Urinary bladder (tissue), 4 donors: ENCODE measurements around the gene CYB5RL. TPM values are rescaled to one million over a fixed set of nuclear protein-coding genes. Genes with fewer than 3 reads are reported as not detected.
"Not testable (repeated sequence)": the region's sequence is repeated elsewhere in the genome, so short reads cannot be mapped to it uniquely, and the experiment has no call there.

Experiments used
- DNase-seq: peaks from one replicate; pipeline ENCODE4 v3.0.0-alpha.2; 2015; ENCODE audit errors: extremely low spot score
- H3K27ac ChIP-seq: one replicate; pipeline ENCODE4 v1.5.1; 2013; ENCODE audit warnings: low read depth, mild to moderate bottlenecking, moderate library complexity
- H3K36me3 ChIP-seq: one replicate; pipeline ENCODE4 v1.6.1; 2013; ENCODE audit warnings: mild to moderate bottlenecking, moderate library complexity; ENCODE audit not compliant: insufficient read depth
- H3K4me1 ChIP-seq: one replicate; pipeline ENCODE4 v1.6.1; 2013; ENCODE audit warnings: mild to moderate bottlenecking, moderate library complexity; ENCODE audit not compliant: insufficient read depth
- H3K4me3 ChIP-seq: one replicate; pipeline ENCODE4 v1.5.1; 2013; ENCODE audit warnings: low read depth, low read length
- WGBS: extraction: QIAGEN DNeasy Blood & Tissue Kit; methylation state at CpG from one replicate; pipeline ENCODE4 v1.1.7; 2013; 5-methylcytosine and 5-hydroxymethylcytosine counted together
- polyA plus RNA-seq: library from polyadenylated mRNA; stranded (reverse); fragments of 200-250 nt; gene quantifications from one replicate; pipeline ENCODE4 v1.2.3, GENCODE V29; 2013
- total RNA-seq: library from RNA; depleted of rRNA; stranded (reverse); fragments of >200 nt; gene quantifications from one replicate; pipeline ENCODE4 v1.2.3, GENCODE V29; 2014
- donor health status: healthy with polysubstance abuse.
- donor health status: healthy.

CYB5RL gene
- total and polyA plus RNA-seq, 2 donors, result 3.8 to 6.6 TPM

GRCh38 chr1:54234284-54234683, 34.5 kb upstream of the CYB5RL start:
- no peak for DNase-seq
- no peaks in the 10 kb centered on the region for H3K4me1 ChIP-seq
- peaks cover 2% of the 10 kb centered on the region for H3K36me3 ChIP-seq
- 84% methylated on average over 2 of the region's 2 CpGs for WGBS
- no peak overlapping the region for H3K4me3 ChIP-seq
- H3K27ac ChIP-seq, result no peak overlapping the region

DNA sequence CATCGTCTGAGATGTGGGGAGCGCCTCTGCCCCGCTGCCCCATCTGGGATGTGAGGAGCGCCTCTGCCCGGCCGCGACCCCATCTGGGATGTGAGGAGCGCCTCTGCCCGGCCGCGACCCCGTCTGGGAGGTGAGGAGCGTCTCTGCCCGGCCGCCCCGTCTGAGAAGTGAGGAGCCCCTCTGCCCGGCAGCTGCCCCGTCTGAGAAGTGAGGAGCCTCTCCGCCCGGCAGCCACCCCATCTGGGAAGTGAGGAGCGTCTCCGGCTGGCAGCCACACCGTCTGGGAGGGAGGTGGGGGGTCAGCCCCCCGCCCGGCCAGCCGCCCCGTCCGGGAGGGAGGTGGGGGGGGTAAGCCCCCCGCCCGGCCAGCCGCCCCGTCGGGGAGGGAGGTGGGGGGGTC, 33.4 kb upstream of the CYB5RL start:
- WGBS, result 94% methylated on average over 31 of the region's 33 CpGs
- H3K4me3 ChIP-seq, result not testable (repeated sequence)

GRCh38 chr1:54230507-54231339, 30.9 kb upstream of the CYB5RL start:
- Histone ChIP-seq H3K27ac (no peak overlapping the region), H3K4me3 (no peak overlapping the region), H3K4me1 (no peaks in the 10 kb centered on the region), H3K36me3 (no peaks in the 10 kb centered on the region)
- WGBS, result 77% methylated on average over 15 of the region's 15 CpGs
- no peak for DNase-seq

More for the DNA sequence above, 33.4 kb upstream of the CYB5RL start:
- not testable (repeated sequence) for H3K4me1 ChIP-seq, H3K36me3 ChIP-seq, H3K27ac ChIP-seq, DNase-seq

GRCh38 chr1:54229281-54229891, 29.6 kb upstream of the CYB5RL start:
- no peak overlapping the region for H3K27ac ChIP-seq
- no peaks in the 10 kb centered on the region for H3K4me1 ChIP-seq
- DNase-seq, result no peak
- no peak overlapping the region for H3K4me3 ChIP-seq
- no peaks in the 10 kb centered on the region for H3K36me3 ChIP-seq
- 47% methylated on average over 11 of the region's 11 CpGs for WGBS

DNA sequence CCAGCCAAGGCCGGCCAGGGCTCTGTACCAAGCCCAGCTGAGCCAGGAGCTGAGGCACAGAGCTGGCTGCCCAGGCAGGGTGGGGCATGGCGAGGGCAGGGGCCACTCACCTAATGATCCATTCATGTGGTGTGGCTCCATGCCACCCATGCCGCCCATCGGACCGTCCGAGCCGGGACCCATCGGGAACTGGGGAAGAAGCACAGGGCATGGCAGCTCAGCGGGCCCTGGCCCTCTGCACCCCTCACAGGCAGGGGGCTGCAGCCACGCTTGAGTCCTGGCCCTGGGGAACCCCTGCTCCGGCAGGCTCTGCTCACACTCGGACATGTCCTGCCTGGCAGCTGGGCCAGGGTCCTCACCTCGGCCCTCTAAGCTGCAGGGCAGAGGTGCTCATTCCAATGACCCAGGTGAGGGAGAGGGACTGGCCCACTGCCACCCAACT, 28.8 kb upstream of the CYB5RL start:
- no peak for DNase-seq
- H3K4me1 ChIP-seq, result no peaks in the 10 kb centered on the region
- no peaks in the 10 kb centered on the region for H3K36me3 ChIP-seq
- WGBS, result 90% methylated on average over 13 of the region's 13 CpGs
- H3K27ac ChIP-seq, result no peak overlapping the region
- no peak overlapping the region for H3K4me3 ChIP-seq

DNA sequence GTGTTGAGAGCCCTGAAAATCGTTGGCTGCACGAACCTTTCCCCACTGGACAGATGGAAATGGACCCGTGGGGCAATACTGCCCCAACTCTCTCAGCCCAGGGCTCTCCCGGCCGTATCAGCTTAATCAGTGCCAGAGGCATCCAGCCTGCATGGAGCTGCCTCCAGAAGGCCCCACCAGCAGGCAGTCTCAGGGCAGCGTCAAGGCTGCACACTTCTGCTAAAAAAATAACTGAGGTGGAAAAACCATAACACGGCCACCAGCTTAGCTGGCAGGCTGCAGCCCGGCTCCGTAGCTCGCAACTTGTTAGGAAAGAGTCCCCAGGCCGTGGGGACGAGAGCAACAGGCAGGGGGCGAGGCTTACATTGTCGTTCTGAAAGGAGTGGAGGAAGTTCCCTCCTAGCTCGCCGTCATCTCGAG, 28.1 kb upstream of the CYB5RL start:
- Histone ChIP-seq H3K4me3 (no peak overlapping the region), H3K27ac (no peak overlapping the region), H3K36me3 (no peaks in the 10 kb centered on the region), H3K4me1 (no peaks in the 10 kb centered on the region)
- 69% methylated on average over 17 of the region's 17 CpGs for WGBS
- no peak for DNase-seq

GRCh38 chr1:54227091-54227602, 27.3 kb upstream of the CYB5RL start:
- DNase-seq, result no peak

DNA sequence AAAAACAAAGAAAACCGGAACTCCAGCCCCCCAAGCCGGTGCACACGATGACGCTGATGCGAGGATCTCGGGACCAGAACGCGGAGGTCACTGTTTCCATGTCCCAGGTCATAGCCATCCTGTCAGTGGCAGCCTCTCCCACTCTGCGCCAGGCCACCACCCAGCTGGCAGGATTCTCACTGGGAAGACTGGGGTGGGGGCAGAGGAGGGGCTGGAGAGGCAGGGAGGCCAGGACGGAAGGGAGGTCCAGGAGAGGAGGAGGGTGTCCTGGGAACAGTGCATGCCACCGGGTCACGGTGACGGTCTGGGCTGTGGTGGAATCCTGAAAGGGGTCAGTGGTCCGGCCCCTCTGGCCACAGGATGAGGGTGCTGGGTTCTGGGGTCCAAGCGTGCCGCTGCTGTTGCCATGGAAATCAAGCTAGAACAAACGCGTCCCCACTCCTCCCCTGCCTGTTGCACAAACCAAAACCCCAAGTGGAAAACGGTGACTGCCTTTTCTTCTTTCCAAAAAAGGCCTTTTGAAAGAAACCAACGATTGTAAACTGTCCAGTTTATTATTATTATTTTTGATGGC, 26.2 kb upstream of the CYB5RL start:
- Histone ChIP-seq H3K4me3 (no peak overlapping the region), H3K4me1 (no peaks in the 10 kb centered on the region), H3K27ac (no peak overlapping the region), H3K36me3 (no peaks in the 10 kb centered on the region)
- WGBS, result 86% methylated on average over 20 of the region's 20 CpGs
- DNase-seq, result no peak

More at GRCh38 chr1:54227091-54227602, 27.3 kb upstream of the CYB5RL start:
- Histone ChIP-seq H3K36me3 (no peaks in the 10 kb centered on the region), H3K27ac (no peak overlapping the region), H3K4me3 (no peak overlapping the region), H3K4me1 (no peaks in the 10 kb centered on the region)
- 70% methylated on average over 8 of the region's 8 CpGs for WGBS

- Histone ChIP-seq H3K4me1 (no peaks in the 10 kb centered on the region), H3K27ac (no peak overlapping the region), H3K36me3 (no peaks in the 10 kb centered on the region), H3K4me3 (no peak overlapping the region)
- 83% methylated on average over 6 of the region's 6 CpGs for WGBS
- no peak for DNase-seq
Observed at GRCh38 chr1:54225378-54225777, 25.5 kb upstream of the CYB5RL start.

DNA sequence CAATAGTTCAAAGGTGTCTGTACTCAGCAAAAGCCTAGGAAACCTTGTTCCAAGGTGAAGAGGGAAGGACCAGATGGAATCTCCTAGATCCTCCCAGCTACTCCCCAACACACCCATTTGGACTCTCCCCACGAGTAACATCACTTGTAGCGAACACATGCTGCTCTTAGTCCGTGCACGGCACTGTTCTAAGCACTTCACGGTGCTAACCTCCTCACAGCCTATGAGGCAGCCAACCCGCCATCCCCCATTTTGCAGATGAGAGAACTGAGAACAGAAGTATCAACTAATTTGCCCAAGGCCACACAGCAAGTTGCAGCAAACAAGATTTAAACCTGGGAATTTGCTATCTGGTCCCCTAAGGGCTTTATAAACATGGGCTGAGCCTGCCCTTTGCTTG, 24.4 kb upstream of the CYB5RL start:
- no peak overlapping the region for H3K27ac ChIP-seq
- DNase-seq, result no peak
- no peak overlapping the region for H3K4me3 ChIP-seq
- H3K36me3 ChIP-seq, result no peaks in the 10 kb centered on the region
- no peaks in the 10 kb centered on the region for H3K4me1 ChIP-seq
- WGBS, result 88% methylated on average over 6 of the region's 6 CpGs

- no peak for DNase-seq
- no peaks in the 10 kb centered on the region for H3K4me1 ChIP-seq
- no peak overlapping the region for H3K27ac ChIP-seq
- no peaks in the 10 kb centered on the region for H3K36me3 ChIP-seq
- WGBS, result 90% methylated on average over 16 of the region's 16 CpGs
- no peak overlapping the region for H3K4me3 ChIP-seq
Observed at GRCh38 chr1:54223441-54224202, 23.8 kb upstream of the CYB5RL start.

DNA sequence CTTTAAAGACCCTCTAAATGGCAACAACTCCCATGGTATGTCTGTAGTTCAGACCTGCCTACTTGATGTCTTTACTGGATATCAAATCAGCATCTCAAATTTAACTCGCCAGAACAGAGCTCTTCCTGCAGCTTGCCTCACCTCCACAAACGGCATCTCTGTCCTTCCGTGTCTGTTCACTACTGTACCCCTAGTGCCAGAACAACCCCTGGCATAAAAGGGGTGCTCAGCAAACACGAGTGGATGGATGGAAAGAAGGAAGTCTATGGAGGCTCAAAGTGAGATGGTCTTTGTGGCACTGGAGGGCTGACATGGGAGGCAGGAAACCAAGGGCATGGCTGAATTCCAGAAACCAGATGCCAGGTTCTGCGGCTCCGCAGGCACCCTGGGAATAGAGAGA, 22.9 kb upstream of the CYB5RL start:
- Histone ChIP-seq H3K4me1 (no peaks in the 10 kb centered on the region), H3K36me3 (peaks cover 1% of the 10 kb centered on the region), H3K4me3 (no peak overlapping the region), H3K27ac (no peak overlapping the region)
- WGBS, result 82% methylated on average over 6 of the region's 6 CpGs
- no peak for DNase-seq

- no peak overlapping the region for H3K27ac ChIP-seq
- peaks cover 6% of the 10 kb centered on the region for H3K36me3 ChIP-seq
- no peak overlapping the region for H3K4me3 ChIP-seq
- 95% methylated on average over 7 of the region's 7 CpGs for WGBS
- DNase-seq, result no peak
- no peaks in the 10 kb centered on the region for H3K4me1 ChIP-seq
Observed at GRCh38 chr1:54221867-54222484, 22.1 kb upstream of the CYB5RL start.
